ENCODE results near the gene TSPEAR. TPM values are rescaled to one million over a fixed set of nuclear protein-coding genes. Genes with fewer than 3 reads are reported as not detected.

Gene TSPEAR
- total RNA-seq, 1 experiment from 2014 or later = not detected

GRCh38 chr21:44495611-44496563 lies 215.5 kb downstream of the TSPEAR start:
- Mint-ChIP-seq H3K36me3 (ENCODE audit: insufficient read depth, unreplicated experiment) (no peaks in the 10 kb centered on the region), H3K27ac (ENCODE audit: low read depth, unreplicated experiment) (no peak overlapping the region), H3K9me3 (ENCODE audit: unreplicated experiment) (peaks cover 25% of the 10 kb centered on the region), H3K4me1 (ENCODE audit: insufficient read depth, unreplicated experiment) (no peaks in the 10 kb centered on the region), H3K27me3 (ENCODE audit: insufficient read depth, unreplicated experiment) (peaks cover 22% of the 10 kb centered on the region), H3K4me3 (ENCODE audit: unreplicated experiment) (no peak overlapping the region)
- intact Hi-C loops (cut with micrococcal nuclease) = no loop called here
- POLR2A ChIA-PET = no interaction called here
- BruUV-seq (replicated peaks) = no TSS peak
- CTCF ChIA-PET = interaction anchor here (1.0 to 1.4 kb wide), 2 partner anchors 10 to 15 kb away, joined by 3 to 7 read pairs; no protein-coding TSS in a partner anchor
- TF ChIP-seq, protein P1, sequence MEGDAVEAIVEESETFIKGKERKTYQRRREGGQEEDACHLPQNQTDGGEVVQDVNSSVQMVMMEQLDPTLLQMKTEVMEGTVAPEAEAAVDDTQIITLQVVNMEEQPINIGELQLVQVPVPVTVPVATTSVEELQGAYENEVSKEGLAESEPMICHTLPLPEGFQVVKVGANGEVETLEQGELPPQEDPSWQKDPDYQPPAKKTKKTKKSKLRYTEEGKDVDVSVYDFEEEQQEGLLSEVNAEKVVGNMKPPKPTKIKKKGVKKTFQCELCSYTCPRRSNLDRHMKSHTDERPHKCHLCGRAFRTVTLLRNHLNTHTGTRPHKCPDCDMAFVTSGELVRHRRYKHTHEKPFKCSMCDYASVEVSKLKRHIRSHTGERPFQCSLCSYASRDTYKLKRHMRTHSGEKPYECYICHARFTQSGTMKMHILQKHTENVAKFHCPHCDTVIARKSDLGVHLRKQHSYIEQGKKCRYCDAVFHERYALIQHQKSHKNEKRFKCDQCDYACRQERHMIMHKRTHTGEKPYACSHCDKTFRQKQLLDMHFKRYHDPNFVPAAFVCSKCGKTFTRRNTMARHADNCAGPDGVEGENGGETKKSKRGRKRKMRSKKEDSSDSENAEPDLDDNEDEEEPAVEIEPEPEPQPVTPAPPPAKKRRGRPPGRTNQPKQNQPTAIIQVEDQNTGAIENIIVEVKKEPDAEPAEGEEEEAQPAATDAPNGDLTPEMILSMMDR (IDR thresholded peaks at IDR 0.05; ENCODE audit: unreplicated experiment) = no peak
- DNase-seq (ENCODE audit: unreplicated experiment) = no peak

DNA sequence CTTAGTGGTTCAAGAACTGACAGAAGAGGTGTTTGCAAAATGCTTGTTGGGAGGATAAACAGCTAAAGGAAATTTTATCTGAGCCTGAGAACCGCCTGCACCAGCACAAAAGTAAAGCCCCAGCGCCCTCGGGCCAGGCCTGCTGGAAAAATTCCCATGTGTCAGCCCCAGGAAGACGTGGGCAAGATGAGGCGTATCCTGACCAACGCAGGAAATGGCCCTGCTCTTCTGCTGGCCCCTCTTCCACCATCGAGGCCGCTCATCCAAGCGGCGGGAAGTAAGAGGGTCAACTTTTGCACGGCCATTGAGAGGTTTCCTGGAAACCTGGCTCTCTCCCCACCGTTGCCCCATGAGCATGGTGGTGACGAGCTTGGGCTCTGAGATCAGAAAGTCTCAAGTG lies 216.4 kb downstream of the TSPEAR start:
- Mint-ChIP-seq H3K4me3 (ENCODE audit: unreplicated experiment) (no peak overlapping the region), H3K4me1 (ENCODE audit: insufficient read depth, unreplicated experiment) (no peaks in the 10 kb centered on the region), H3K27me3 (ENCODE audit: insufficient read depth, unreplicated experiment) (peaks cover 16% of the 10 kb centered on the region), H3K36me3 (ENCODE audit: insufficient read depth, unreplicated experiment) (no peaks in the 10 kb centered on the region), H3K27ac (ENCODE audit: low read depth, unreplicated experiment) (no peak overlapping the region), H3K9me3 (ENCODE audit: unreplicated experiment) (peaks cover 25% of the 10 kb centered on the region)
- TF ChIP-seq, protein P1 (IDR thresholded peaks at IDR 0.05; ENCODE audit: unreplicated experiment) = no peak
- intact Hi-C loops (cut with micrococcal nuclease) = no loop called here
- no TSS peak for BruUV-seq (replicated peaks)
- POLR2A ChIA-PET = no interaction called here
- CTCF ChIA-PET = interaction anchor here (0.6 to 1.9 kb wide), 6 partner anchors 9 to 309 kb away, joined by 3 to 7 read pairs (median 4); no protein-coding TSS in a partner anchor
- DNase-seq (ENCODE audit: unreplicated experiment) = no peak

DNA sequence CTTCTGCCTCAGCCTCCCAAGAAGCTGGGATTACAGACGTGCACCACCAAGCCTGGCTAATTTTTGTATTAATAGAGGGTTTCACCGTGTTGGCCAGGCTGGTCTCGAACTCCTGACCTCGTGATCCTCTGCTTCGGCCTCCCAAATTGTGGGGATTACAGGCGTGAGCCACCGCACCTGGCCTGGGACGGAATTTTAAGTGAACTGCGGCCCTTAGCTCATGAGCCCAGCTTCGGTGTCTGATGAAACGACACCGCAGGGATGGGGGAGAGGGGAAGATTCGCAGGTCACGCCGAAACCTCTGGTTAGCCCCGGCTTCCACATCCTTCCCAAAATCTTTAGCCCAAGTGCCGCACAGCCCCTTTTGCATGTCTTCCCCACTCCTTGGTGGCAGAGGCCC lies 217.0 kb downstream of the TSPEAR start:
- peaks cover 11% of the 10 kb centered on the region for H3K27me3 Mint-ChIP-seq (ENCODE audit: insufficient read depth, unreplicated experiment)
- no peaks in the 10 kb centered on the region for H3K4me1 Mint-ChIP-seq (ENCODE audit: insufficient read depth, unreplicated experiment)
- no peak overlapping the region for H3K27ac Mint-ChIP-seq (ENCODE audit: low read depth, unreplicated experiment)
- no peak for DNase-seq (ENCODE audit: unreplicated experiment)
- intact Hi-C loops (cut with micrococcal nuclease) = no loop called here
- H3K36me3 Mint-ChIP-seq (ENCODE audit: insufficient read depth, unreplicated experiment) = no peaks in the 10 kb centered on the region
- POLR2A ChIA-PET = no interaction called here
- no TSS peak for BruUV-seq (replicated peaks)
- TF ChIP-seq, protein P1 (IDR thresholded peaks at IDR 0.05; ENCODE audit: unreplicated experiment) = no peak
- H3K9me3 Mint-ChIP-seq (ENCODE audit: unreplicated experiment) = peaks cover 25% of the 10 kb centered on the region
- no peak overlapping the region for H3K4me3 Mint-ChIP-seq (ENCODE audit: unreplicated experiment)
- CTCF ChIA-PET = interaction anchor here (0.6 to 1.9 kb wide), 6 partner anchors 9 to 310 kb away, joined by 3 to 7 read pairs (median 4); no protein-coding TSS in a partner anchor

GRCh38 chr21:44492567-44493385 lies 218.6 kb downstream of the TSPEAR start:
- H3K36me3 Mint-ChIP-seq (ENCODE audit: insufficient read depth, unreplicated experiment) = no peaks in the 10 kb centered on the region
- no peaks in the 10 kb centered on the region for H3K4me1 Mint-ChIP-seq (ENCODE audit: insufficient read depth, unreplicated experiment)
- ChIA-PET CTCF (no interaction called here), POLR2A (no interaction called here)
- no TSS peak for BruUV-seq (replicated peaks)
- TF ChIP-seq, protein P1 (IDR thresholded peaks at IDR 0.05; ENCODE audit: unreplicated experiment) = no peak
- no peak for DNase-seq (ENCODE audit: unreplicated experiment)
- no peak overlapping the region for H3K4me3 Mint-ChIP-seq (ENCODE audit: unreplicated experiment)
- H3K27me3 Mint-ChIP-seq (ENCODE audit: insufficient read depth, unreplicated experiment) = peaks cover under 1% of the 10 kb centered on the region
- H3K9me3 Mint-ChIP-seq (ENCODE audit: unreplicated experiment) = peaks cover 25% of the 10 kb centered on the region
- intact Hi-C loops (cut with micrococcal nuclease) = no loop called here
- H3K27ac Mint-ChIP-seq (ENCODE audit: low read depth, unreplicated experiment) = no peak overlapping the region
